Spleen (tissue), 7 donors: ENCODE data around the gene ACSF3.

Source experiments
- POLR2A ChIP-seq, 3 donors: fragments of 450-650 bp; IDR thresholded peaks; one replicate each; pipeline ENCODE4 v1.5.1; 2017; ENCODE audit warnings: antibody characterized with exemption in 3 of 3, mild to moderate bottlenecking in 1 of 3
- TF ChIP-seq, protein P1 (sequence below), 11 experiments: fragments of 200-600 bp in 7 of 11; fragments of 450-650 bp in 4 of 11; sonication (generic) in 4 of 11; IDR thresholded peaks in 8 of 11; conservative IDR thresholded peaks in 3 of 11; 1 replicate in 7 of 11; 2 replicates in 4 of 11; pipeline versions ENCODE4 v1.4.0 to v1.8.0; 2016 to 2021; ENCODE audit warnings: antibody characterized with exemption in 11 of 11, inconsistent platforms in 4 of 11, mild to moderate bottlenecking in 1 of 11
- donor health status: DM: no; HTN: no; CAD: no; lungs with moderate emphysema.
- donor health status: DM: no; HTN: no; CAD: no.
- donor health status: DM: no; HTN: no; CAD: no.

DNA sequence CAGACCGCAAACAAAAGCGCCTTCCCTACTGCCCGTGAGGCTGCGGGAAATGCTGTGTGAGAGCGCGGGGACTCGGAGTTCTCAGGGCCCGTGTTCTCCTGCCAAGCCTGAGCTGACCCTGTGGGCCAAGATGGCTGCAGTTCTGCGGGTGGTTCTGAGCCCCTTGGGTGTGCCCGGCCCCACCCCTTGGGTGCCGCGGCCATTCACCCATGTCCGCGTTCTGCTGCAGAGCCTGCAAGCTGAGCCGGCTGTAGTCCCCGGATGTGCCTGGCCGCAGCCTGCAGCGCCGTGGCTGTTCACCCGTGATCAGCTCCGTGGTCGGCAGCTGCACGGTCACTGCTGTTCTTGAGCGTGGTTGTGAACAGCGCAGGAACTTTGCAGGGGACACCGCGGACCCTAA is 20.0 kb downstream of the ACSF3 start:
- TF ChIP-seq, protein P1, sequence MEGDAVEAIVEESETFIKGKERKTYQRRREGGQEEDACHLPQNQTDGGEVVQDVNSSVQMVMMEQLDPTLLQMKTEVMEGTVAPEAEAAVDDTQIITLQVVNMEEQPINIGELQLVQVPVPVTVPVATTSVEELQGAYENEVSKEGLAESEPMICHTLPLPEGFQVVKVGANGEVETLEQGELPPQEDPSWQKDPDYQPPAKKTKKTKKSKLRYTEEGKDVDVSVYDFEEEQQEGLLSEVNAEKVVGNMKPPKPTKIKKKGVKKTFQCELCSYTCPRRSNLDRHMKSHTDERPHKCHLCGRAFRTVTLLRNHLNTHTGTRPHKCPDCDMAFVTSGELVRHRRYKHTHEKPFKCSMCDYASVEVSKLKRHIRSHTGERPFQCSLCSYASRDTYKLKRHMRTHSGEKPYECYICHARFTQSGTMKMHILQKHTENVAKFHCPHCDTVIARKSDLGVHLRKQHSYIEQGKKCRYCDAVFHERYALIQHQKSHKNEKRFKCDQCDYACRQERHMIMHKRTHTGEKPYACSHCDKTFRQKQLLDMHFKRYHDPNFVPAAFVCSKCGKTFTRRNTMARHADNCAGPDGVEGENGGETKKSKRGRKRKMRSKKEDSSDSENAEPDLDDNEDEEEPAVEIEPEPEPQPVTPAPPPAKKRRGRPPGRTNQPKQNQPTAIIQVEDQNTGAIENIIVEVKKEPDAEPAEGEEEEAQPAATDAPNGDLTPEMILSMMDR (IDR thresholded peaks at IDR 0.05 in 8 of 11, conservative IDR thresholded peaks at IDR 0.05 in 3 of 11): no peak
- no peak for TF ChIP-seq POLR2A (IDR thresholded peaks at IDR 0.05)
